GM19395 (cell line): ENCODE data around the gene CCNA1.

Experiments
- ATAC-seq: cut with Tn5 transposase; IDR thresholded peaks from one replicate; pipeline ENCODE4 v1.9.1; 2021; ENCODE audit warnings: mild to moderate bottlenecking, moderate library complexity; ENCODE audit not compliant: unreplicated experiment

CCNA1 gene

DNA sequence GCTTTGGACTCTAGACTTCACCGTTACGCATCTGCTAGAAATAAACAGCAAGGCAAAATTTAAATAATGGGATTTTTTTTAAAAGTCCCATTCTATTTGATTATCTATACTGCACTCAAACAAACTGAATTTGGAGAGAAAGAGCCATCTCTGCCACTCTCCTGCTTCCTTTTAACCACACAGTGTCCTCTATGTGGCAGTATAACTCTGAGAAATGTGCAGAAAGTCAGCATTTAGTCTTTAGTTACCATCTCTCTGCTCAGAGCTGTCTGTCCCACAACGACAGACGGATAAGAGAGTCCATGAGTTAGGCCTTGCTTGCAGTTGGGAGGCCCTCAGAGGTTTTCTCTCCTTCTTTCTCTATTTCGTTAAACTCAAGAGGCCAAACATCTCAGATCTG, 21.2 kb downstream of the CCNA1 start:
- no peak for ATAC-seq

DNA sequence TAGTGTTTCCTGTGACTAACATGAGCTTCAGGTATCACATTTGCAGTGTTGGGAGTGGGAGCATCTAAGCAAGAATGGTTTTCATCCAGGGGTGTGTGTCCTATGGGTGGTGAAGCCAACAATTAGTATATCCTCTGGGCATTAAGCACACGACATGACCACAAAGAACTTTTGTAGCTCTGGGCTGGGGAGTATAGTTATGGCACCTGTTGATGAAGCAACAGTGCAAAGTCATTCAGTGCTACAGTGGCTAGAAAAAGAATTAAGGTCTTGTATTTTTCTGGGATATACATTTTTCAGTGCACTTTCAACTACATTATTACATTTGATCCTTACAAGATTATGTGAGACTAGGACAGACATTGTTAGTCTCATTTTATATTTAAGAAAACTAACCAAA, 21.8 kb downstream of the CCNA1 start:
- ATAC-seq, result no peak

DNA sequence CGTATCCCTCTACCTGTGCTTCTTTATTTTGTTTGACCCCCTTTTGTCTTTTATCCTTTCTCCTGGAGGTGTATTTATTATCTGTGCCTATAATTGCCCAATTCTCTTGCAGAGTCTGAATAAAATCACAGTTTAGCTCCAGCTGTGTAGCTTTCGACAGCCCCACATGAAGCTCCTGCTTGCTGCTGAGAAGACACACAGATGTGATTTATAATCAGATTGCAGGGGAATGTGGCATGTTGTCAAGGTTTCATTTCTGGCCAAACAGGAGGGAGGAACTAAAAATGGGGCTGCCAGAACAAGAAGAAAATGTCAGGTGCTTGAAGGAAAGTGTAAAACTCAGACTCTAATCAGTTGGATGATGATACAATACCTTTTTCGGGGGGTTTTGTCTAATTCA, 22.7 kb downstream of the CCNA1 start:
- no peak for ATAC-seq

DNA sequence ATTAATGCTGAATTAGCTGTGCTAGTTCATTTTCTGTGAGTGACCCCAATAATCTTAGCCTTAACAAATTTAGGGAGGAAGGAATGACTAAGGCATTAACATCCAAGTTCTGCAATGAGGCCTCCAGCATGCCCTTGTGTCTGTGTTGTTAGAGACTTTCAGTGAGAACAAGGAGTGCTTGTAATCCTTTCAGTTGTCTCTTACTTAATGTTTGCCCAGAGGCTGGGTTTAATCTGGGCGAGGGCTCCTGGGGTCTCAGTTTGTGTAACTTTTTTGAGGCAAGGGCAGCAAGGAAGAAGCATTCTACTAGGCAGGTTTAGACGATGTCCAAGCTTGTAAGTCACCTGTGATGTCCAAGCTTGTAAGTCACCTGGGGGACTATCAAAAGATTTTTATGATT, 24.3 kb downstream of the CCNA1 start:
- ATAC-seq, result no peak

DNA sequence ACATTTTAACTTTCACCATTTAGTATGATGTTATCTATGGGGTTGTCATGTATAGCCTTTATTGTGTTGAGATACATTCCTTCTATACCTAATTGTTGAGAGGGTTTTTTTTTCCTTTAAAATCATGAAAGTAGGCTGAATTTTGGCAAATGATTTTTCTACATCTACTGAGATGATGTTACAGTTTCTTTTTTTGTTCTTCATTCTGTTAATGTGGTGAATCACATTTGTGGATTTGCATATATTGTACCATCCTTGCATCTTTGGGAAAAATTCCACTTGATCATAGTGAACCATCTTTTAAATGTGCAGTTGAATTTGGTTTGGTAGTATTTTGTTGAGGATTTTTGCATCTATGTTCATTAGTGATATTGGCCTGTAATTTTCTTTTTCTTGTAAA, 29.2 kb downstream of the CCNA1 start:
- no peak for ATAC-seq

DNA sequence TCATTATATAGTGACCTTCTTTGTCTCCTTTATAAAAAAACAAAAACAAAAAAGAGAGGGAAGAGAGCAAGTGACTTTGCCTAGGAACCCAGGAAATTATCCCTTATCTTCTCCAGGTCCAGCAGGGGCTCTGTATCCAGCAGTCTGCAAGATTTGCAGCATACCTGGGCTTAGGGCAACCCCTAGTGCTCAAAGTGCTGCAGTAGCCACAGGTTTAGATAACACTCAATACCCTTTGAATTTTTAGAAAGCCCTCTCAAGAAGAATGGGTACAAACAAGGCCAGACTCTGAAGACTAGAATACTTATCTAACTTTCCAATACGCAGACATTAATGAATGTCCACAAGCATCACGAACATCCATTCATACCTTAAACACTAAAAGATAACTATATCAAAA, 43.2 kb downstream of the CCNA1 start:
- no peak for ATAC-seq

DNA sequence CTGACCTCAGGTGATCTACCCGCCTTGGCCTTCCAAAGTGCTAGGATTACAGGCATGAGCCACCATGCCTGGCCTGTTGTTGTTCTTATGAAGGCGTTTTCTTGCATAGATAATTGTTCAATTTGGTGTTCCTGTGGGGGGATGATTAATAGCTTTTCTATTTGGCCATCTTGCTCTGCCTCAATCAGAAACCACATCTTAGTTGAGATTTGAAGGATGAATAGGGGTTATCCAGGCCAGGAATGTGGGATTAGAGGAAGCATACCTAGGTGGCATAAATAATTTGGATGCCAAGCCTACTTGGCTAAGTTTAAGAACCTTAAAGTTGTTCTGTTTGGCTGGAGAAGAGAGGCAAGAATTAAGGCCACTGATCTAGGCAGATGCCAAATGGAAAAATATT, 44.4 kb downstream of the CCNA1 start:
- no peak for ATAC-seq

DNA sequence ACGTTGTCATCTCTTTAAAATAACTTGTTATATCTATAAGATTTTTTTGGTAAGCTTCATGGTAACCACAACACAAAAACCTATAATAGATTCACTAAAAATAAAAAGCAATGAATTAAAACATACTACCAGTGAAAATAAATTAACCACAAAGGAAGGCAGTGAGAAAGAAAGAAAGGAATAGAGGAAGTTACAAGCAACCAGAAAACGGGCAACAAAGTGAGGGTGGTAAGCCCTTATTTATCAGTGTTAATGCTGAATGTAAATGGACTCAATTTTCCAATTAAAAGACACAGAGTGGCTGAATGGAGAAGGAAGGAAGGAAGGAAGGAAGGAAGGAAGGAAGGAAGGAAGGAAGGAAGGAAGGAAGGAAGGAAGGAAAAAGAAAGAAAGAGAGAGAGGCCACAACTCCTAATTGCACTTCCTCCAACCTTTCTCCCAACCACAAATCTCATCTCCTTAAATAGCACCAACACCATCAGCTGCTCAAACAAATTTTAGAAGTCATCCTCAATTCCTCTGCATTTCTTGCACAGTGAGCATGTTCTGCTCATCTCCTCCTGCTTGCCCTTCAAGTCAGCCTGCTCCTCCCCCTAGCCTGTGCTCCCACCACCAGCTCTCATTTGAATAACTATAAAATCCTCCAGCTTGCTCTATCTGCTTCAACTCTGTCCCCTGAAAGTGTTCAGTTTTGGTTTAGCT, 48.6 kb downstream of the CCNA1 start:
- ATAC-seq, result no peak

DNA sequence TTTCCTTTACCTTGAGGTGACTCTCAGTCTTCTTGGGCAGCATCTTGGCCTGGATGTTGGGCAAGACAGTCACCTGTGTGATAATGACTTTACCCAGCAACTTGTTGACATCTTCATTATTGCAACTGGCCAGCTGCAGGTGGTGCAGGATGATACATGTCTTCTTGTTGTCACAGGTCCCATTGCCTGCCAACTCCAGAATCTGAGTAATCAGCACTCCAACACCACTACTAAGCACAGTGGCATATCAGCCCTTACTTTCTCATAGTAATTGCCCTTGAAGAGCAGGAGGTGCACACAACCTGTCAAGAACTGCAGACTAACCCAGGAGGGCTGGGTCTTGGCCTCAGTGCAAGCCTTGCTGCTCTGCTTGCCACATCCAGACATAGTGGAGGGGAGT, 57.8 kb downstream of the CCNA1 start:
- no peak for ATAC-seq
